ENCODE measurements around the gene UBR7. TPM values are rescaled to one million over a fixed set of nuclear protein-coding genes. Genes with fewer than 3 reads are reported as not detected.
A peak's percentile ranks its signal among the peaks of the same experiment; 100 is the strongest.
"Not testable (repeated sequence)": the region's sequence is repeated elsewhere in the genome, so short reads cannot be mapped to it uniquely, and the experiment has no call there.

Gene UBR7
- 14.8 and 26.5 TPM in 2 replicates for total RNA-seq

DNA sequence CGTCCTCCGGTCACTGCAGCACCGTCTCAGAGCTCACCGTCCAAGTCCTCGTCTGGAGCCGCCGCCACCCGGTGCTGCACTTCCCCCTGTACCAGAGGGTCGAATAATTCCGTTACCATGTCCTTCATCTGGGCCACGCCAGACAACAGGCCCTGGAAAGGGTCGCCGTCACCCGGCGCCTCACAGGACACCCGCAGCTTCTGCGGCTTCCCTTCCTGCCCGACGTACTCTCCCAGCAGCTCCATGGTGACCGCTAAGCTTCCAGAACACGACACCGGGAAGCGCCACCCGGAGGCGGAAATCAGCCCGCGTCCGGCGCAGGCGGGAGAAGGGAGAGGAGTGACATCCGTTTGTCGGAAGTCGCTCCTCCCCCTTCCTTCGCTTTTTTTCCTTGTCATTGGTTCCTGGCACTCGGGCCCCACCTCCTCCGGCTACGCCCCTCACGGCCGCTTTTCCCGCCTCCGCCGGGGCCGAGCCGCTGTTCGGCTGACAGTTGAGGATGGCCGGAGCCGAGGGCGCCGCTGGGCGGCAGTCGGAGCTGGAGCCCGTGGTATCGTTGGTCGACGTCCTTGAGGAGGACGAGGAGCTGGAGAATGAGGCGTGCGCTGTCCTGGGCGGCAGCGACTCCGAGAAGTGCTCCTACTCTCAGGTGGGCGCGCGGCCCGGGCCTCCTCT, at the start of gene UBR7, which contains the start of gene GON7:
Gene UBR7 (plus strand): TSS at position 464 of the 675 bp plus-strand sequence. CDS start 36 bp downstream, at position 500.
Gene GON7 (minus strand): TSS at position 273 of the 675 bp plus-strand sequence. CDS start 28 bp downstream, at position 245.
- peak; percentile 94 for DNase-seq (ENCODE audit: low read depth)

DNA sequence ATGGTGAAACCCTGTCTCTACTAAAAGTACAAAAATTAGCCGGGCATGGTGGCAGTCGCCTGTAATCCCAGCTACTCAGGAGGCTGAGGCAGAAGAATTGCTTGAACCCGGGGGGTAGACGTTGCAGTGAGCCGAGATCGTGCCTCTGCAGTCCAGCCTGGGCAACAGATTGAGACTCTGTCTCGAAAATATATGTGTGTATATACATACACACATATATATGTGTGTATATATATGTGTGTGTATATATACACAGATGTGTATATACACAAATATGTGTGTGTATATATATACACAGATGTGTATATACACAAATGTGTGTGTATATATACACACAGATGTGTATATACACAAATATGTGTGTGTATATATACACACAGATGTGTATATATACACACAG, 48.7 kb upstream of the UBR7 start:
- DNase-seq (ENCODE audit: low read depth) = not testable (repeated sequence)

GRCh38 chr14:93159625-93160352, 47.3 kb upstream of the UBR7 start:
- DNase-seq (ENCODE audit: low read depth) = not testable (repeated sequence)

- peak; percentile 21 for DNase-seq (ENCODE audit: low read depth)
These were observed 46.7 kb upstream of the UBR7 start for GRCh38 chr14:93160353-93160801.

DNA sequence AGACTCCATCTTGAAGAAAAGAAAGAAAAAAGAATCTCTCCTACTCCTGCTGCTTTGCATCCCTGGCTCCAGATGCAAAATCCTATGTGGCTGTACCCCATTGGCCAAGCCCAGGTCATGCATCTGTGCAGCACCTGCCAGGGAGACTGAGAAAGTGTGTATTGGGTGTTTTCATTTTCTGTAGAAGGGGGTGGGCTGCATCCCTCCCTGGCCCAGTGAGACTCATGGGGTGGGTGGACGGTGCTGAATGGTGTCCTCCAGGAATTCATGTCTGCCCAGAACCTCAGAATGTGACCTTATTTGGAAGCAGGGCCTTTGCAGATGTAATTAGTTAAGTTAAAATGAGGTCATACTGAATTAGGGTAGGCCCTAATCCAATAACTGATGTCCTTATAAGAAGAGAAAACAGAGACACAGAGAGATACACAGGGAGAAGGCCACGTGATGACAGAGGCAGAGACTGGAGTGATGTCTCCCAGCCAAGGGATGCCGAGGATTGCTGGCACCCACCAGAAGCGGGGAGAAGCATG, 45.6 kb upstream of the UBR7 start:
- no peak for DNase-seq (ENCODE audit: low read depth)

- no peak for DNase-seq (ENCODE audit: low read depth)
These were observed 43.5 kb upstream of the UBR7 start for GRCh38 chr14:93163564-93163963.

DNA sequence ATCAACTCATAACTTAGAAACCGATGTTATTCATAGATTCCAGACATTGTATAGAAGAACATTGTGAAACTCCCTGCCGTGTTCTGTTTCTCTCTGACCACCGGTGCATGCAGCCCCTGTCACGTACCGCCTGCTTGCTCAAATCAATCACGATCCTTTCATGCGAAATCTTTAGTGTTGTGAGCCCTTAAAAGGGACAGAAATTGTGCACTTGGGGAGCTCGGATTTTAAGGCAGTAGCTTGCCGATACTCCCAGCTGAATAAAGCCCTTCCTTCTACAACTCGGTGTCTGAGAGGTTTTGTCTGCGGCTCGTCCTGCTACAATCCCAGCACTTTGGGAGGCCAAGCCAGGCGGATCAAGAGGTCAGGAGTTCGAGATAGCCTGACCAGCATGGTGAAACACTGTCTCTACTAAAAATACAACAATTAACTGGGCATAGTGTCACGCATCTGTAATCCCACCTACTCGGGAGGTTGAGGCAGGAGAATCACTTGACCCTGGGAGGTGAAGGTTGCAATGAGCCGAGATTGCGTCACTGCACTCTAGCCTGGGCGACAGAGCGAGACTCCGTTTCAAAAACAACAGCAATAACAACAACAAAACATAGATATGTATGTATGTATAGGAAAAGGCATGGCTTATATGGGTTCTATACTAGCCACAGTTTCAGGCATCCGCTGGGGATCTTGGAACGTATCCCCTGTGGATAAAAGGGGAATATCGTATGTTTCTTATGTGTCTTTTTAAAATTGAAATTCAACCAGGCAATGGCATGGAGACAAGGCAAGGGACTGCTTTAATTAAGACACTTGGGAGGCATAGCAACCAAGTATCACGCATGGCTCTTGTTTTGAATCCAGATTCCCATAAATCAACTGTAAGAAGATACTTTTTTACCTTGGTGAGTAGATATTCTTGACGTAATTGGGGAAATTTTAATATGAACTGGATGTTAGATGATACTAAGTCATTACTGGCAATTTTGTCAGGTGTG, 41.5 kb upstream of the UBR7 start:
- peak; percentile 81 for DNase-seq (ENCODE audit: low read depth)

GRCh38 chr14:93168610-93169009, 38.4 kb upstream of the UBR7 start:
- DNase-seq (ENCODE audit: low read depth) = peak; percentile 58

GRCh38 chr14:93169619-93170018, 37.4 kb upstream of the UBR7 start:
- DNase-seq (ENCODE audit: low read depth) = not testable (repeated sequence)

DNA sequence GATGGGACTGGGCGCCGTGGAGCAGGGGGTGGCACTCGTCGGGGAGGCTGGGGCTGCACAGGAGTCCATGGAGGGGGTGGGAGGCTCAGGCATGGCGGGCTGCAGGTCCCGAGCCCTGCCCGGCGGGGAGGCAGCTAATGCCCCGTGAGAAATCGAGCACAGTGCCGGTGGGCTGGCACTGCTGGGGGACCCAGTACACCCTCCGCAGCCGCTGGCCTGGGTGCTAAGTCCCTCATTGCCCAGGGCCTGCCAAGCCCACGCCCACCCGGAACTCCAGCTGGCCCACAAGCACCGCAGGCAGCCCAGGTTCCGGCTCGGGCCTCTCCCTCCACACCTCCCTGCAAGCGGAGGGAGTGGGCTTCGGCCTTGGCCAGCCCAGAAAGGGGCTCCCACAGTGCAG, 36.9 kb upstream of the UBR7 start:
- DNase-seq (ENCODE audit: low read depth) = not testable (repeated sequence)

- no peak for DNase-seq (ENCODE audit: low read depth)
These were observed 35.7 kb upstream of the UBR7 start for GRCh38 chr14:93171376-93171775.

GRCh38 chr14:93173943-93174395, 33.1 kb upstream of the UBR7 start:
- peak; percentile 30 for DNase-seq (ENCODE audit: low read depth)

DNA sequence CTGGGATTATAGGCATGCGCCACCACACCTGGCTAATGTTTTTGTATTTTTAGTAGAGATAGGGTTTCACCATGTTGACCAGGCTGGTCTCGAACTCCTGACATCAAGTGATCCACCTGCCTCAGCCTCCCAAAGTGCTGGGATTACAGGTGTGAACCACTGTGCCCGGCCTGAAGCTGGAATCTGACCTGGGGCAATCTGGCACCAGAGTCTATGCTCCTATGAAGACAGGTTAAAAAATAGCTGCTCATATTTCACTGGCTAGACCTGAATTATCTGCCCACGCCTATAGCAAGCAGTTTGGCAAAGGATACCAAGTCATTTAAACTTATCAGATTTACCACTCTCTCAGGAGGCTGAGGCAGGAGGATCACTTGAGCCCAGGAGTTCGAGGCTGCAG, 32.3 kb upstream of the UBR7 start:
- not testable (repeated sequence) for DNase-seq (ENCODE audit: low read depth)

- no peak for DNase-seq (ENCODE audit: low read depth)
These were observed 31.6 kb upstream of the UBR7 start for GRCh38 chr14:93175492-93175891.

- DNase-seq (ENCODE audit: low read depth) = no peak
These were observed 23.3 kb upstream of the UBR7 start for GRCh38 chr14:93183596-93184317.

- peak; percentile 66 for DNase-seq (ENCODE audit: low read depth)
These were observed 22.4 kb upstream of the UBR7 start, which contains the start of the genes LYSET and MOAP1 for GRCh38 chr14:93184391-93185348. Gene LYSET (plus strand): TSS chr14:93185317. CDS start chr14:93185406, 89 bp downstream. Gene MOAP1 (minus strand): TSS chr14:93184897. CDS start chr14:93184242, 655 bp downstream.

GRCh38 chr14:93185349-93185720, 21.7 kb upstream of the UBR7 start:
- peak; percentile 33 for DNase-seq (ENCODE audit: low read depth)

- no peak for DNase-seq (ENCODE audit: low read depth)
These were observed 20.6 kb upstream of the UBR7 start for GRCh38 chr14:93186466-93186865.

GRCh38 chr14:93186956-93187355, 20.1 kb upstream of the UBR7 start:
- DNase-seq (ENCODE audit: low read depth) = no peak
